Activated T-helper 9 cell treated with anti-CD3 and anti-CD28 coated beads, Interleukin-2, amount 50 U/mL, for 16 hours (primary cell): ENCODE data around the gene WDR91.

Source experiments
- DNase-seq: peaks from one replicate; pipeline ENCODE4 v3.0.0-alpha.2; 2020; ENCODE audit warnings: low read depth

The WDR91 gene

DNA sequence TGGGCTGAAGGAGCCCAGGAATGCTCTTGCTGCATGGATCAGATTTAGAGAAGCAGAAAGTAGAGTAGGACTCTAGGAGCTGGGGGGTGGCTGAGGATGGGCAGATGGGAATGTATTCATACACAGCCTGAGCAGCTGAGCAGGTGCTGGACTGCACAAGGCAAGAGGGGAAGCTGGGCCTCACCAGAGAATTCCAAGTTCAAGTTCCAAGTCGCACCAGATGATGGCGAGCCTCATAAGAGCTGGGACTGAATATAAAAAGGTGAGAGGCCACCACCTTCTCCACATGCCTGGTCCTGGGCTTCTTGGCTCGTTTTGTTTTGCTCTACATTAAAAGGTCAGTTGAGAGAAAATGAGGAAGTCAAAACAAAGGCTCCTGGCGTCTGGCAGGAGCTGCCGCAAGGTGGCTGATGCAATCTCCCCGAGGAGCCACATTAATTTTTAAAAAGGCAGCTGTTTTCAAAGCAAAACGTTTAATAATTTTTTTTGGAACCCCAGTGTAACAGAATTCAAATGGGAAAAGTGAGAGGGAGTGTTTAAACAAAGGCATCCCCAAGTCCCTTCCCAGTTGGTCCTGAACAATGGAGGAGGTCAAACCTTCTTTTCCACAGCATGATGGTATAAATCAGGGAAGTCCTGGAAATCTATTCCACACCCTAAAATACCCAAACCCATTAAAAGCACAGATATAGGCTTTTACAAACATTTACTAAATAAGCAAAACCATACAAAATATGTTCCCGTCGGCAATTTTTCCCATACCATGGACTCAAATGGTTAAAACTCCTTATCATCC is 50.3 kb downstream of the WDR91 start:
- DNase-seq = no peak

DNA sequence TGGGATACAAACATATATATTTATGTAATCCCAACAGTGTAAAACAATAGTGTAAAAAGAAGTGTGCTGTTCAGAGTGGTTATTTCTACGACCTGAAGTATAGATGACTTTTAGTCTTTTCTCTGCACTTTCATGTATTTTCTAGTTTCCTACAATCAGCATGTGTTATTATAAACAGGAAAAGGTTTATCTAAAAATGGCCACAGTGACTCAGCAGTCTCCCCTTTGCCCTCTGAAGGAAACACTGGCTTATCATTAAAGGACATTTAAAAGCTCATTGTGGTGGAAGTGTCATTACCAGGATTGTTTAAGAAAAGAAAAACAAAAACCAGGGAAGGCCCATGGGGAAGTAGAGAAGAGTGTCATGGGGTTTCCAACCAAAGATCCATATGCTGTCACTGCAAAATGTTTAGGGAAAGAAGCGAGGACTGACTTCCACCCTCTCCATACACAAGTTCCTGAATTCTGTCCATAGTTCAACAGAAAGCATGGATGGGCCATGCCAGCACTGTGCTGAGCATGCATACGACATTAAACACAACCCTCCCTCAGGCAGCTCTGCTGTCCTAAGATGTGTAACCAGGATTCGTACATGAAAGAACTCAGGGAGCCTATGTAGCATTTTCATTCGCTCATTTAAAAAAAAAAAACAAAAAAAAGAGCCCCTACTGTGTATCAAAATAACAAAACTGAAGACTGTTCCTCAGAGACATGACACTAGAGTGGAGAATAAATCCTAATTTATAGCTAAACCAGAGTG is 51.0 kb downstream of the WDR91 start:
- DNase-seq = no peak

DNA sequence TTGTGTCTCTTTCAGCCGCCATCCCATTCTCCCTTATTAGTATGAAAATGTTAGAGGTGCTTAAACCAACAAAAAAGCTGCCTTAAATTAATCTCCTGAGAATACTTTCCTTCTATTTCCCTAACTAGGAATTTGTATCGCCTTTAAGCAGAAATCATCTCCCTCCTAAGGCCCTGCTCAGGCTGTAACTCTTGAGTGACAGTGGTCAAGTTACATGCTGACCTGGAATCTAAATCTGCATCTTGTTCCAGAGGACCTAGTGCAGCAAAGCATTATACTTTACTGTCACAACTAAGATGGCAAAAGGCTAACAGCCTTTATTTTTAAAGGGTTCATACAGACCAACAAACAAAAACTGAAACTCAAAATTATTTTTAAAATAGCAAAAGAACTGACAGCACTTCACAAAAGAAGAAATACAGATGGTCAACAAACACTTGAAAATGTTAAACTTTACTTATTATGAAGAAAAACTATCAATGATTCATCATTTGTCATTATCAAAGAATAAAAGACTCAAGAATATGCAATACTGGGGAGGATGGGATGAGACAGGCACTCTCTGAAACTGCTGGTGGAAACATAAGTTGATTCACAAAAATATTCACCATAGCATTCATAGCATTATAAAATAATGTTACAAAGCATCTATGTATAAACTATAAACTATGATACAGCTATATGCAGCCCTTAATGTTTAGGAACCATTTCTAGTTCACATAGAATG is 51.8 kb downstream of the WDR91 start:
- no peak for DNase-seq

DNA sequence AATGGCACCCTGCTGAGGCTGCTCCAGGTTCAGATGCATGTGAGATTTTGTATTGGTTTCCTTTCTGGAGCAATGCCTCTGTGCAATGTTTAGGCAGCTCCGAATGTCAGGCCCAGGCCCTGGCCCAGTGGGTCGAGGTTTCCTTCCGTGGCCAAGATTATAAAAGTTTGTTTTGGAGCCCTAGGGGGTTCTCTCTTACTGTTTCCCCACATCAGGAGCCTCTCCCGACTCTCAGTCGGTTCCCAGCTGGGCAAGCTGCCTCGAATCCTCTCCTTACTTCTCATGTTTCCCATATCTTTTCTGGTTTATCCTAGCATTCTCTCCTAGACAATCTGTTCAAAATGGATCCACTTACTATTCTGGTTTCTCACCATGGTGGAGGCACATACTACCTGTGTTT is 52.5 kb downstream of the WDR91 start:
- DNase-seq = no peak

DNA sequence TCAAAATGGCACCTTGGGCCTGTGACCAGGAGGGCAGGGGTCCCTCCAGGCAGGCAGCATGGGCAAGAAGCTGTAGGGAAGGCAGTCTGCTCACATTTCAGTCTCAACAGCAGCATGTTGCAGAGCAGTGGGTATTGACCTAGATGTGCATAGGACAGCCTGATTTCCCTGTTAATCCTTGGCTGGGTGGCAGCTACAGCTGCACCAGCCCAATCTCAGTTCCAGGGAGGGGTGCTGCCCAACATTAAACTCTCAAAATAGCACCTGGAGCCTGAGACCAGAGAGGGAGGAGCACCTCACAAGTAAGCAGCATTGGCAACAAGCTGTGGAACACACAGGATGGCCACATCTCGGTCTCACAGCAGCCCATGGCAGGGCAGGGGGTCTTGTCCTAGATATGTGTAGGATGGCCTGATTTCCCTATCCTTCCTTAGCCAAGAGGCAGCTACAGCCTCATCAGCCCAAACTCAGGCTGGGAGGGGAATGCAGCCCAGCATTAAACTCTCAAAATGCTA is 53.1 kb downstream of the WDR91 start:
- no peak for DNase-seq

DNA sequence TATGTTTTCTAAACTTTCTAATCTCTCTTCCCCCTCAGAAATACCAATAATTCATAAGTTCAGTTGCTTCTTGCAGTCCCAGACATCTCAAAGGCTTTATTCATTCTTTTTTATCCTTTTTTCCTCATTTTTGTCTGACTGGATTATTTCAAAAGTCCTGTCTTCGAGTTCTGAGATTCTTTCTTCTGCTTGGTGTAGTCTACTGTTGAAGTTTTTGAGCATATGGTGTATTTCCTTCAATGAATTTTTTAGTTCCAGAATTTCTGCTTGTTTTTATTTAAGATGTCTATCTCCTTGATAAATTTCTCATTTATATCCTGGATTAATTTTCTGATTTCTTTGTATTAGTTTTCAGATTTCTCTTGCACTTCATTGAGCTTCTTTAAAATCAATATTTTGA is 55.0 kb downstream of the WDR91 start:
- DNase-seq = no peak

DNA sequence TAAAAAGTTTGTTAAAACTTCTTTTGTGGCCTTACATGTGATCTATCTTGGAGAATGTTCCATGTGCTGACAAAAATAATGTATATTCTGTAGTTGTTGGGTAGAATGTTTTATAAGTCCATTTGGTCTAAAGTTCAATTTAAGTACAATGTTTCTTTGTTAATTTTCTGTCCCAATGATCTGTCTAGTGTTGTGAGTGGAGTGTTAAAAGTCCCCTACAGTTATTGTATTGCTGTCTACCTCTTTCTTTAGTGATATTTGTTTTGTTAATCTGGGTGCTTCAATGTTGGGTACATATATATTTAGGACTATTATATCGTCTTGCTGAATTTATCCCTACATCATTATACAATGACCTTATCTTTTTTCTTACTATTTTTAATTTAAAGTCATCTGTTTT is 56.6 kb downstream of the WDR91 start:
- no peak for DNase-seq

DNA sequence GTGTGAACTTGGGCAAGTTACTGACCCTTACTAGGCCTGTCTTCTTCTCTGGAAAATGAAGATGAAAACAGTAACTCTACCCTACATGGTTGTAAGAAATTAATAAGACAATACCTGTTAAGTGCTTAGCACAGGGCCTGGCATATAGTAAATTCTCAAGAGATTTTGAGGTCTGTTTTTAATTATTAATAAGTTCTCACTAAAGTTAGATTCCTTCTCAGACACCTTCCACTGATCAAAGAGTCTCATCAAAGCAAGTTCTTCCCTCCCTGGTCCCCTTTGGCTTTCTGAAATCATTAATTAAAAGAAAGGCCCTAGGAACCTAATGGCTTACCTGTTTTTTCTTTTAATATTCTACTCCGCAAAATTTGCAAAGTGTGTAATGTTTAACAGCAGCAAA is 58.9 kb downstream of the WDR91 start:
- no peak for DNase-seq

DNA sequence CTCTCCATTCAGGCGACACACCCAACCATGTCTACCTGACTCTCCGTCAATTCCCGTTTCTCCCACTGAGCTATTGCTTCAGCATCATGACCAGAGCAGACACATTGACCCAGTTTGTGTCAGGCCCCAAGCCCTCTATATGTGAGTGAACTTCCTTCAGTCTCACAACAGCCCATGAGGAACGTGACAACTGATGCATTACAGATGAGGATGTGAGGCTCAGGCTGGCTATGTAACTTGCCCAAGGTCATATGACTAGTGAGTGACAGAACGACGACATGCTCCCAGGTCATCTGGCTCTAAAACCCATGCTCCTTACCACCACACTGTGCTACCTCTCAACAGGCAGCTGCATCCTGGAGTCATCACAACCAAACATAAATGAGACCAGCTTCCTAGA is 59.8 kb downstream of the WDR91 start:
- no peak for DNase-seq

DNA sequence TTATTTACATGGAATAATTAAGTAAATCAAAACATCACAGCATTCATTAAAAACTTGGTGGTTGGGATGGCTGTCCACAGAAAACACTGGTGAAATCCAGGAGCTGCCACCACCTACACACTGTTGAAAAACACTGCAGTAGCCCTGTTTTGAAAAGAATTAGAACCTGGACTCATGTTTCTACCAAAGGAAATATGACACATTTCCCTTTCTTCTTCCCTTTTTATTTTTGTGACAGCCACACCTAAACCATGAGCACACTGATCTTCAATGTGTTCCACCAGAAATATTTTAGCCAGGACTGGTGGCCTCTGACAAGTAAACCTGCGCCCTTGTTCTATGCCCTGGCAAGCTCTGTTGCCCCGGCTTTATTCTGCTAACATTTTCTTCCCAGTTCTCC is 60.2 kb downstream of the WDR91 start:
- no peak for DNase-seq

DNA sequence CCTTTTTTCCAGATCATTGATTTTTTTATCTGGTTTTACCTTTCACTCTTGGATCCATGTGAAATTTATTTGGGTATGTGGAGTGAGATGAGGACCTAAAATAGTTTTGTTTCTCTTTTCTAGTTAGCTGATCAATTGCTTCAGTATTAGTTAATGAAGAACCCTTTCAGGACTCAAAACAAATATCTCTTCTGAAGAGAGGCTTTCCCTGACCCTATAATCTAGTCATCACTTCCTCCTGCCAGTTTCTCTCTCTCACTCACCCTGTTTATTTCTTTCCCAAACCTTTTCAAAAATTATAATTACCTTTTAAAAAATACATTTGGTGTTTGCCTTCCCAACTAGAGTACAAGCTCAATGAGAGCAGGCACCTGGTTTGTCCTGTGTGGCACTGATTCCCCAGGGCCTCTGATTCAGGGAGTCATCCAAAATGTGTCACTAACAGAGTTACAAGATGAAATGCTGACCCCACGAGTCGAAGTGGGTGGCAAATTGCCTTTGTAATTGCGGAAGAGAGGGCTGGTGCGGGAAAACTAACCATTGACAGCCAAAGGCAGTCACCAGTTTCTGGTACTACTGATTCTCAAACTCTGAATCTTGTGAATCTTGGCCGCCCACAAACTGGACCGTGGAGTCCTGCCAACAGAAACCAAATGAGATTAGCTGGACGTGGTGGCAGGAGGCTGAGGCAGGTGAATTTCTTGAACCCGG is 61.1 kb downstream of the WDR91 start:
- DNase-seq = no peak

DNA sequence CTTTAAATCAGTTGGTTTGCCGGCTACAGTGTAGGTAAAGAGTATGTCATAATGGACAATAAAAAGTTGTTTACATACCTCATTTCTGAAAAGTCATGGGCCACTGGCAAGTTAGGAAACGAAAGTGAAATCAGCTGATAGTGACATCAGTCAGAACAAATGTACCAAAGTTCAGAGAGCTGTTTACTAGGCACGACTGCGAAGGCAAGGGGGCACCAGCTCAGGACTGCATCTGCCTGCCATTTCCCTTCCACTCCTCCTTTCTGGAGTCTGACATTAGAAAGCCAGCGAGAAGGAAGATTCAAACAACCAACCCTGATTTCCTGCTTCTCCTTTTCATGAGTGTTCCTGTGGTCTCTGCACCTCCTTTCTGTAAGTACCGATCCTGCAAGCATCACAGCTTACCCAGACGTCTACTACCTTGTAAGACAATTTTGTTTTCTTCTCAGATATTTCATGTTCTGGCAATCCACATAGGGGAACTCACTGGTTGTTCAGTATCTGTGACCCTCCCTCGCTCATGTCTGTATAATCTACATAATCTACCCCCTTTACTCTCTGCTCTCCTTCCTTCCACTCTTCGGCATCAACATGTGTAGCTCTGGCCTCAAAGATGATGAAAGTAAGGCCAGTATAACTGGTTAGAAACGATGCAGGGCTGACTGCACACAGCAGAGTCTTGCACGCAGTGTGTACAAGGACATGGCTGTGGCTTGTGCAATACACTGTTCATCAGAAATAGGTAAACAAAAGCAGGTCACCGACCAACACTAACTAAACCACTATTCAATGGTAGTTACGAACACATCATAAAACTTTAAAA is 63.2 kb downstream of the WDR91 start, which contains the start of gene TMEM140:
Gene TMEM140, plus strand, starts transcription at position 174 of the 823 bp plus-strand sequence. CDS start 16,370 bp downstream, outside the sequence.
- peak; percentile 37 for DNase-seq

DNA sequence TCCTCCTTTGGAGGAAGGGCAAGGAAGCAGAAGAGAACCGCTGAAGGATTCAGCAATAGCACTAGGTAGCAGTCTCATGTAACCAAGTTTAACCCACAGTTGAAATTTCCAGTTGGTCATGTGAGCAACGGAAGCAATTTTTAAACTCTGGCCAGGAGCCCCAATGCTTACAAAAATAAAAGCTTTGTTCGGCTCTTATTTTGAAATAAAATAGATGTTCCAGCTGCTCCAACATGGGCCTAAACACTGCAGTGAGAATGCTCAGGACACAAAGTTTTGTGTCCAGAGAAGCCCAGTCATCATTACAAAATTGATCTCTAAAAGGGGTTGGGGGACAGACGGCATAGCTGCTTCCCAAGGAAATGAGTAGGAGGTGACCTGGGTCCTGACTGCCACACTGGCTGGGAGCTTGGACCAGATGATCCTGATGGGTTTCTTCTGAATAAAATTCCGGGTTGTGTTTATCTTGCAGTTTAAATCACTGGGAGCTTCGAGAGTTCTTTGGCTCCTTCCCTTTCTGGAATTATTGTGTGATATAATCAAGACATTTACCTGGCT is 63.9 kb downstream of the WDR91 start:
- no peak for DNase-seq

DNA sequence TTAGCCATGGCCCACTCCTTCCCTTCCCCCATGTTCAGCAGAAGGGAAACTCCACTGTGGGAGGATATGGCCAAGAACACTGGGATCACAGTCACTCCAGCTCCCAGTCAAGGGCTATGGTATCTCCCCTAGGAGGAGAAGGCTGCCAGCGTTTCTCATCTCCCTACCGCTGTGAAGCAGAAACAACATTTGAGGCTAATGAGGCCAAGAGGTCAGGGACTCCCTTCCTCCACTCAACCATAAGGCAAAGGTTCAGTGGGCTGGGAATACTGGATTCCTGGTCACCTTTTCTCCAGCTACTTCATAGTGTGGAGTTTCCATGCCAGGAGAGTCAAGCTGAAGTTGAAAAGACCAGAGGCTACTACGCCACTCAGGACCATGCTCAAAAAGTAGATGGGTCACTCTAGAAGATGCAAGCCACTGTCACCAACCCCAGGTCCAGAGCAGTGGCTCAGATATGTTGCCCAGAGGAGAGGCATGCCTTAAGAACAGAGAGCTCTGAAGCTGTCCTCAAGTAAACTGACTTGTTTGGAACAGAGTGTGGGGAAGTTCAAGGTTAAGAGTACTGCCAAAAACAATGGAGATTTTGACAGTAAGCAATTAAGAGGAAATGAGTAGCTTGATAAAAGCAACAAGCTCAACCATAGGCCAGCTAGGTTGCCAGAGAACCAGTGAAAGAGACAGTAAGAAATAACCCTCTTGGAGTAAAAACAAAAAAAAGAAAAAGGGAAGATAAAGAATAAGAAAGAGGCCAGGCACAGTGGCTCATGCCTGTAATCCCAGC is 67.2 kb downstream of the WDR91 start:
- no peak for DNase-seq
